Esophagus squamous epithelium (tissue), 5 donors: Measurements from ENCODE around the gene C2CD4D. TPM values are rescaled to one million over a fixed set of nuclear protein-coding genes. Genes with fewer than 3 reads are reported as not detected.

Experiments used
- DNase-seq: peaks from one replicate; lab custom pipeline; 2025; lab: John Stamatoyannopoulos, UW
- H3K27ac ChIP-seq, 4 donors: fragments of 200-600 bp; sonication (generic); one replicate each; pipeline ENCODE4 v1.5.1; 2016 to 2019; ENCODE audit warnings: mild to moderate bottlenecking in 1 of 4
- H3K27me3 ChIP-seq, 4 donors: fragments of 200-600 bp; sonication (generic); 1 replicate in 3 of 4; 2 replicates in 1 of 4; pipeline versions ENCODE4 v1.5.1 to v1.6.0; 2017 to 2021; ENCODE audit warnings: antibody characterized with exemption in 1 of 4
- H3K36me3 ChIP-seq, 3 donors: fragments of 200-600 bp; sonication (generic); one replicate each; pipeline ENCODE4 v1.5.1; 2016 to 2019
- H3K4me1 ChIP-seq, 3 donors: fragments of 200-600 bp; sonication (generic); one replicate each; pipeline ENCODE4 v1.5.1; 2017 to 2019
- H3K4me3 ChIP-seq, 4 donors: fragments of 200-600 bp; sonication (generic); 1 replicate in 3 of 4; 2 replicates in 1 of 4; pipeline ENCODE4 v1.5.1; 2016 to 2019; ENCODE audit warnings: mild to moderate bottlenecking in 2 of 4, moderate library complexity in 1 of 4
- H3K9me3 ChIP-seq, 3 donors: fragments of 200-600 bp; sonication (generic); one replicate each; pipeline ENCODE4 v1.5.1; 2016 to 2019
- CTCF ChIP-seq, 6 experiments: fragments of 450-650 bp in 4 of 6; fragments of 200-600 bp in 2 of 6; sonication (generic) in 2 of 6; IDR thresholded peaks; one replicate each; pipeline ENCODE4 v1.5.1; 2016 to 2019; ENCODE audit warnings: antibody characterized with exemption in 6 of 6, mild to moderate bottlenecking in 4 of 6, moderate library complexity in 4 of 6
- POLR2A ChIP-seq, 4 donors: fragments of 450-650 bp; IDR thresholded peaks; one replicate each; pipeline ENCODE4 v1.6.1; 2017; ENCODE audit warnings: antibody characterized with exemption in 4 of 4, mild to moderate bottlenecking in 4 of 4, moderate library complexity in 3 of 4
- WGBS, 2 donors: methylation state at CpG; one replicate each; pipeline ENCODE4 v1.1.5; 2018; 5-methylcytosine and 5-hydroxymethylcytosine counted together
- intact Hi-C: fragments of 100-400 bp; cut with DNase I; formaldehyde crosslinking; loops from one replicate; pipeline ENCODE4 v1.15.0; 2022
- total RNA-seq, 4 donors: library from RNA; depleted of rRNA; stranded (reverse); fragments of >200 nt; gene quantifications; one replicate each; pipeline ENCODE4 v1.1.0, GENCODE V29; 2016
- donor health status: DM: yes; HTN: yes; CAD: no.

C2CD4D gene
- total RNA-seq, 4 donors from 2014 or later = 0.22 to 0.38 TPM; not detected in 2

- intact Hi-C loops = no loop called here
- H3K27ac ChIP-seq = peak overlapping the region in 3 of 4 donors; percentile 68 to 88 (median 76)
- H3K9me3 ChIP-seq = no peaks in the 10 kb centered on the region
- peaks cover 12 to 53% (median 21%) of the 10 kb centered on the region in 3 donors for H3K4me1 ChIP-seq
- H3K4me3 ChIP-seq = peak overlapping the region; percentile 32 to 69 (median 51)
- WGBS, 2 donors = 46 to 65% methylated on average over 3 to 8 of the region's 26 CpGs
- peaks cover 0 to 41% (median 0%) of the 10 kb centered on the region in 4 donors for H3K27me3 ChIP-seq
- TF ChIP-seq CTCF (IDR thresholded peaks at IDR 0.05) (no peak), POLR2A (IDR thresholded peaks at IDR 0.05) (no peak)
- H3K36me3 ChIP-seq = no peaks in the 10 kb centered on the region
- no peak for DNase-seq
Measured at GRCh38 chr1:151837884-151838221, 1.8 kb downstream of the C2CD4D start.

- WGBS, 2 donors = 40% methylated on average over 1 of the region's 3 CpGs; no CpG with 5 or more reads in 1 of the 2 donors
- Histone ChIP-seq H3K36me3 (no peaks in the 10 kb centered on the region), H3K27me3 (peaks cover 0 to 41% (median 0%) of the 10 kb centered on the region in 4 donors), H3K4me1 (peaks cover 17 to 59% (median 26%) of the 10 kb centered on the region in 3 donors), H3K4me3 (no peak overlapping the region), H3K9me3 (no peaks in the 10 kb centered on the region), H3K27ac (peak overlapping the region in 3 of 4 donors; percentile 29 to 88 (median 68))
- TF ChIP-seq CTCF (IDR thresholded peaks at IDR 0.05) (no peak), POLR2A (IDR thresholded peaks at IDR 0.05) (no peak)
- no peak for DNase-seq
- intact Hi-C loops = no loop called here
Measured at GRCh38 chr1:151837197-151837596, 2.4 kb downstream of the C2CD4D start.

- no peak for DNase-seq
- 93 to 100% methylated on average over 4 to 7 of the region's 7 CpGs for WGBS, 2 donors
- peaks cover 23 to 72% (median 34%) of the 10 kb centered on the region in 3 donors for H3K4me1 ChIP-seq
- peaks cover 0 to 40% (median 0%) of the 10 kb centered on the region in 4 donors for H3K27me3 ChIP-seq
- intact Hi-C loops = no loop called here
- TF ChIP-seq POLR2A (IDR thresholded peaks at IDR 0.05) = no peak
- TF ChIP-seq CTCF (IDR thresholded peaks at IDR 0.05) = no peak
- H3K9me3 ChIP-seq = no peaks in the 10 kb centered on the region
- no peak overlapping the region for H3K27ac ChIP-seq
- no peaks in the 10 kb centered on the region for H3K36me3 ChIP-seq
- no peak overlapping the region for H3K4me3 ChIP-seq
Measured at GRCh38 chr1:151835596-151835995, 4.0 kb downstream of the C2CD4D start.

- peaks cover 0 to 26% (median 0%) of the 10 kb centered on the region in 4 donors for H3K27me3 ChIP-seq
- 50% methylated on average over 2 of the region's 3 CpGs; no CpG with 5 or more reads in 1 of the 2 donors for WGBS, 2 donors
- no peaks in the 10 kb centered on the region for H3K9me3 ChIP-seq
- no peaks in the 10 kb centered on the region for H3K36me3 ChIP-seq
- H3K27ac ChIP-seq = no peak overlapping the region
- intact Hi-C loops = no loop called here
- no peak for DNase-seq
- H3K4me3 ChIP-seq = no peak overlapping the region
- TF ChIP-seq CTCF (IDR thresholded peaks at IDR 0.05) (no peak), POLR2A (IDR thresholded peaks at IDR 0.05) (no peak)
- H3K4me1 ChIP-seq = peaks cover 20 to 72% (median 23%) of the 10 kb centered on the region in 3 donors
Measured at GRCh38 chr1:151834239-151834638, 5.4 kb downstream of the C2CD4D start.

GRCh38 chr1:151833172-151833900 lies 6.3 kb downstream of the C2CD4D start:
- Histone ChIP-seq H3K9me3 (no peaks in the 10 kb centered on the region), H3K36me3 (no peaks in the 10 kb centered on the region), H3K27ac (no peak overlapping the region), H3K4me1 (peaks cover 14 to 72% (median 16%) of the 10 kb centered on the region in 3 donors), H3K27me3 (peaks cover 0 to 17% (median 0%) of the 10 kb centered on the region in 4 donors), H3K4me3 (no peak overlapping the region)
- TF ChIP-seq CTCF (IDR thresholded peaks at IDR 0.05) = no peak
- TF ChIP-seq POLR2A (IDR thresholded peaks at IDR 0.05) = no peak
- 83 to 90% methylated on average over 1 to 6 of the region's 8 CpGs for WGBS, 2 donors
- intact Hi-C loops = no loop called here
- no peak for DNase-seq
